COLO668 (cell line): ENCODE results near the gene LSM2.
"Not testable (repeated sequence)": the region's sequence is repeated elsewhere in the genome, so short reads cannot be mapped to it uniquely, and the experiment has no call there.

Source experiments
- DNase-seq: peaks from one replicate; lab custom pipeline; 2025; ENCODE audit not compliant: unreplicated experiment; lab: John Stamatoyannopoulos, UW

Gene LSM2

DNA sequence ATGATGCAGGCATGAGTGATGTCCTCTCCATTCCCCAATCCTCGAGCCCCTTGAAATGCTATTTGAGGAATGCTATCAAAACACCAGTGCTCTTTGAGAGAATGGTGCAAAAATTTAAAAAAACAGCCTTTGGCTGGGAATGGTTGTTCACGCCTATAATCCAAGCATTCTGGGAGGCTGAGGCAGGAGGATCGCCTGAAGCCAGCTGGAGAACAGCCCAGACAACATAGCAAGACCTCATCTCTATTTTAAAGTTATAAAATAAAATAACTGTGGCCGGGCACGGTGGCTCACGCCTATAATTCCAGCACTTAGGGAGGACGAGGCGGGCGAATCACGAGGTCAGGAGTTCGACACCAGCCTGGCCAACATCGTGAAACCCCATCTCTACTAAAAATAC, 7.0 kb downstream of the LSM2 start:
- DNase-seq, result no peak

DNA sequence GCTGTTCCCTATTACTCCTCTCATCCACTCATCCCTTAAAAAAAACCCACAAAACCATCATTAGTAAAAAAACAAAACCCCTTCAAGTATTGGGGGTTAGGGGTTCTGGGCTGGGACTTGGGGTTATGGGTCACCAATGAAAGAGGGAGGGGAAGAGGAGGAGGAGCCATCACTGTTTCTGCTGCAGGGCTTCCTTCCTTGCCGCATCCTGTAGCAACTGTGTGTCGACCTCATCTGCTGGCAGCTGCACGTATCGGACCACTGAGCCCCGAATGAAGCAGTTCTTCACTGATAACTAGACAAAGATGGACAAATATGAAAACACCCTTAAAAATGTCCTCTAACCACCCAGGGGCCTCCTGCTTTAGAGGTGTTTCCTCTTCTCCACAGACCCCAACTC, 9.2 kb downstream of the LSM2 start:
- DNase-seq, result no peak

DNA sequence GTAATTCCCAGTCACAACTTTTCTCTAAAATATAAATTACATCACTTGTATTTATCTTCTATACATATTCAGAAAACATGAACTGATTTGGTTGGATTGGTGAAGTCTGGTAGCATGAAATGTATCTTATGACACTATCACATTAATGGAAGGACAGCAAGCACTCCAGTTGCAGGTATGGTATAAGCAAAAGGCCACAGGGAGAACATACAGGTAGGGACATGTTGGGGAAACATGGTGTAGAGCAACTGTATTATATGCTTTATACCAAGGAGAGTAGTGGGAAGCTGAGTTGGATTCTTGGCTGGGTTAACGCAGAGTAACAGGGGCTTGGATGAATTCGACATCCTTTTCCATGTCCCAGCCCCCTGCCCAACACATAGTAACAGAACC, 9.8 kb downstream of the LSM2 start:
- no peak for DNase-seq

DNA sequence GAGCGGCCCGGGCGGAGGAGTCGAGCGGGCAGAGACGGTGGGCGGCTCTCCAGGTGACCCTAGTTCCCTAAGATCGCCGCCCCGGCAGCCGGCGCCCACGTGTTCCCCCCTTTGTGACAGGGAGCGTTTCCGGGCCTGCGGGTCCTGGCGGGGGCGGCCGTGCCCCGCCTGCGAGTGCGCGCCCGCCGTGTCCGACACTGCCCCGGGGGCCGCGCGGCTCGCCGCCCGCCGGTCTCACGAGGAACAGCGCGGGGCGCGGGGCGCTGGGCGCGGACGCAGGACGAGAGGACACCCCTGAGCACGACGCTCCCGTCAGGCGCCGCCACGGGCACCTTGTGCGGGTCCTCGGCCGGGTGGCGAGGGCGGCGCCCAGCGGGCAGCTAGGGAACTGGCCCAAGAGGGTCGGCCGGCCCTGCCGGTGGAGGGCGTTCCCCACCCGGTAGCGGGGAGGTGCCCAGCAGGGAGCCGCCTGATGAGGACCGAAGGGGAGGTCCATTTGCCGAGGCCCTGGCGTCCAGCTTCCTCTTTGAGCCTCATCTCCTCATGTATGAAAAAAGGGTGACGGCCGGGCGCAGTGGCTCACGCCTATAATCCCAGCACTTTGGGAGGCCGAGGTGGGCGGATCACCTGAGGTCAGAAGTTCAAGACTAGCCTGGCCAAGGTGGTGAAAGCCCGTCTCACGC, 11.0 kb downstream of the LSM2 start, which contains the start of gene VARS1:
Gene VARS1, minus strand, starts transcription at position 137 of the 683 bp plus-strand sequence. CDS start 535 bp downstream, outside the sequence.
- peak; percentile 89 for DNase-seq

DNA sequence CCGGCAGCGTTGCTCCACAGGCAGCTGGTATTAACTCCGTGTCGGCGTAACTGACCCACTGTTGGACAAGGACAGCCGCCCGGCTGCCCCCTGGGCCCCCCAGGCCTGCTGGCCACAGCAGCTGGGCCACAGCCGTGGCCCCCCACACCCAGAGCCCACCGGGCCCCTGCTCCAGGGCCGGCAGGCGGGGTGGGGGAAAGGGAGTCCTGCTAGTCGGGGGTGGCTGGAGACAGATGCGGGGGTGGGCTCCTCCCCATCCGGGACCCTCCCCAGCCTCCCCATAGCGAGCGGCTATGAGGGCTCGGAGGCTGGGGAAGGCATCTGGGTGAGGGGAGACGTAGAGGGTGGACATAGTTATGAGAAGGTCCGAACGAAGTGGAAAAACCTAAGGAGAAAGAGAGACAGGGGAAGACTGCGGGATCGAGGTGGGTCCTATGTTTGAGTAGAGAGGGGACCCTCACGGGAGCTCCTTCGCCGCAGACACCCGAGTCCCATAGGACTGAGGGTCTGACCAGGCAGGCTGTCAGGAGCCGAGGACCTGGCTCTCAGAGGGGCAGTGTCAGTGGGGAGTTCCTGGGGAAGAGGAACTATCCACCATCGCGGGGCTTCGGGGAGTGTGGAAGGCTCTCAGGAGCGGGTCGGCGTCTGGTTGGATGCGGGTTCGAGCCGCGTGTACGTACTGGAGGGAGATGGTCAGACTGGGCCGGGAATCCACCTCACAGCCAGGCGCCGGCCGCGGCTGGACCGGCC, 11.7 kb downstream of the LSM2 start:
- no peak for DNase-seq

DNA sequence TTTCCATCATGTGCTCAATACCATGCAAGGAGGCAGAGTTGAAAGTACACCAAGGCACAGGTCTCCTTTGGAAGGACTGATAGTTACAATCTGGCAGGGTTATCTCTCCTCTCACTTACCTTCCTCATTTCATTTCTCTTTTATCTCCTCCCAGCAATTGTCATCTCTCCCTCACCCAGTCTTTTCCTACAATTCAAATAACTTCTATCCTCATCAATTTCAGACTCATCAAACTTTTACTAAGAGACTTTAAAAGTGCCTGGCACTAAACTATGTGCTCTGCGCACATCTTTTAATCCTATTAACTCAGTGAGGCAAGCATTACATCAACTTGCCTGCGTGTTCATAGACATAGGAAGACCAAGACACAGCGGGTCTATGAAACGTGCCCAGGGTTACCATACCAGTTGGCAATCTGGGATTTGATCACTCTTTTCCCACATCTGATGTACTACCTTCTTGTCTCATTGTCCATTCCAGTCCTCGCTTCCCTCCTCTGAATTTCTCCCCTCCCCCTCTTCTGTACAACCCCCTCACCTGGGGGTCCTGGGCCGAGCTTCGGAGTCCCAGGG, 12.4 kb downstream of the LSM2 start:
- peak; percentile 15 for DNase-seq

DNA sequence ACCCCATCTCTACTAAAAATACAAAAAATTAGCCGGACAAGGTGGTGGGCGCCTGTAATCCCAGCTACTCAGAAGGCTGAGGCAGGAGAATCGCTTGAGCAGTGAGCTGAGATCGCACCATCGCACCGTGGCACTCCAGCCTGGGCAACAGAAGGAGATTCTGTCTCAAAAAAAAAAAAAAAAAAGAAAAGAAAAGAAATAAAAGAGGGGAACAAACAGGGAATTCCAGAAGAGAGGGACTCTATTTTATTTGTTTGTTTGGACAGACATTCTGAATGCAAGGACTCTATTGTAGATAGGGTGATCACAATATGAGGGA, 12.9 kb downstream of the LSM2 start:
- not testable (repeated sequence) for DNase-seq

DNA sequence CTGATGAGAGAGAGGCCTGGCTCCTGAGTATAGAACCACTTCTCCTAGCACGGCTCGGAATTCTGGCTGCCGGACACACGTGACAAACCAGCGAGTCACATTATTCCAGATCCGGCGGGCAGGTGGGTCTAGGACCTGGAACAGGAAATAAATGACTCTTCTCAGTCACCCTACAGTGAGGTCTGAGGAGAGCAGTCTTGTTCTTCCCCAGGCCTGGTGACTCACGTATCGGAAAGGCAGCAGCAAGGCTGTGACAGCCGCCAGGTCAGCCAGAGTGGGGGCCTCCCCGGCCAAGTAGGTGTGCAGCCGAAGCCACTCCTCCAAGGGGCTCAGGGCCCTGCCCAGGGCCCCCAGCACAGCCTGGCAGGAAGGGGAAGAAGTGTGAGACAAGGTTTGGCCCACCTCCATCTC, 14.0 kb downstream of the LSM2 start:
- peak; percentile 5 for DNase-seq

DNA sequence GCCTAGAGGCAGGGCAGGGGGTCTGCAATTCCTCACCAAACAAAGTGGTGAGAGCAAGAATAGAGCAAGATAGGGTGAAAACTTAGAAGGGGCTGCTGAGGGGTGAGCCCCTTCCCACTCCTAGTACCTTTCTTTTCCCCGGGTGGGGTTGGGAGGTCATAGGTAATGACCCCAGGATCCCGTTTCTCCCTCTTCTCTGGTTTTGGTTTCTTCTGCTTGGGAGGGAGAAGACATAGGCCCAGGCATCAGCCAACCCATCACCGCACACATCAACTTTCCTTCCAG, 14.7 kb downstream of the LSM2 start:
- no peak for DNase-seq

DNA sequence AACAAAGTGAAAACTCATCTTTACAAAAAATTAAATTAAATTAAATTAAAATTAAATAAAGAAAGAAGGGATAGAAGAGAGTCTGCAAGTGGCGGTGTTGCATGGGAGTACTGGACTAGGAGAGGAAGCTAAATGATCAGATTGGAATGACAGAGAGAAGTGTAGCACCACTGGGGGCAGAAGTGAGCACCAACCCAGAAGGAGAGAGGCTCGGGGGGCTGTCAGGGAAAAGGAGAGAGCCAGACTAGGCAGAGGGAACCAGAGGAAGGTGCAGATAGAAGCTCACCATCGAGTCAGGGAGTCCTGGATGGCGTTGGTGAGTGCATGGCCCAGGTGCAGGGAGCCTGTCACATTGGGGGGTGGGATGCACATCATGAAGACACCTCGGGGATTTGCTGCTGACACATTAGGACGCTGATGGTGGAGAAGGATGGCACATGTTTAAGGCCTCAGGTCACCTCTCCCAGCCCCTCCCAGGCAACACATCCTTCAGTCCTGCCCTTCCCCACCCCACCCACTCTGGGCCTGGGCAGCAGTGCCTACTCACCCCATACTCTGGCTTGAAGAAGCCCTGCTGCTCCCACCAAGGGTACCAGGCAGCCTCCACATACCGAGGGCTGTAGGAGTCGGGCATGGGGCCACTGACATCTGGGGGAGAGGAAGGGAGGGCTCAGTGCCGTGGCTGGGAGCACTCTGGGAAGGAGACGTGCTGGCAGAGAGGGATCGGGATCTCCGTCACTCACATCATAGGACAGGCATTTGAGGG, 15.3 kb downstream of the LSM2 start:
- peak; percentile 37 for DNase-seq

DNA sequence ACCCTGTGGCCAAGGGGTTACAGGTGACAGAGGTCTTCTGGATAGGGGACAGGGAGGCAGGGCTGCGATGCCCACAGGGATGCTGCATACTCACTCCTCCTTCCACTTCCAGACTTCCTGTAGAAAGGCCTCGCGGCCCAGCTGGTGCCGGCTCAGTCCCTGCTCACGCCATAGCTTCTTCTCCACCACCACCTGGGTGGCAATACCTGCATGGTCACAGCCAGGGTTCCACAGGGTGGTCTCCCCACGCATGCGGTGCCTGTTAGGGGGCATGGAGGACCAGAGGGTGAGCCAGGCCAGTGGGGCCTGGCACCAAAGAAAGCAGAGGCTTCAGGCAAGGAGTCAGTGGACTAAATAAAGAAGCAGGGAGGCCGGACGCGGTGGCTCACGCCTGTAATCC, 21.3 kb downstream of the LSM2 start:
- no peak for DNase-seq

DNA sequence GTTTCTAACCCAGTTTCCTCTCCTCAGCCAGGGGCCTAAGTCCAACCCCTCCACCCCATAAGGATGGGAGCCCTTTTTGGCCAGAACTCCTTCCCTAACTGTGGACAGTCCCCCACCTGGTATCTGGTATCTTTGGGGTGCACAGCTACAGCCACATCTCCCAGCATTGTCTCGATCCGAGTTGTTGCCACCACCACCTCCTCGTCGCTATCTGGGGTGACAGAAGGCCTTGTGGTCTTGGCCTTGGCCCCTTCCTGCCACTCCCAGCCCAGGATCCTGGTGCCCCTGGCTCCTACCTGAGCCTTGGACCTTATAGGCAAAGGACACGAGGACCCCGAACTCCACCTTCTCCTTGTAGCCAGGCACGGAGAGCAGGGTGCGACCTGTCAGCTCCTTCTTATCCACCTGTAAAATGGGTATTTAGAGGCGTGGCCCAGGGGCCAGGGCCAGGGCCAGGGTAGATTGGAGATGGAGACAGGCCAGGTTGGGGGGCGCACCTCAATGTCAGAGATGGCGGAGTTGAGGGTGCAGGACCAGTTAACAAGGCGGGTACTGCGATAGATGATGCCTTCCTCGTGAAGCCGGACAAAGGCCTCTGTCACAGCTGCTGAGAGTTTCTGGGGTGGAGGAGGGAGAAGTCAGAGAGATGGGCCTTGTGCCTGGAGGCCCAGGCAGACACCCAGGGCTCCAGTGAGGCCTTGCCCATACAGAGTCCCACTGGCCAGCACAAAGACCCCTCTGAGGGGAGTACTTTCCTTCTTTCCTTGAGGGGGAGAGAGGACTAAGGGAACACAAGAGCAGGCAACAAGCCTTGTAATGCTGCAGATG, 22.5 kb downstream of the LSM2 start:
- DNase-seq, result no peak

DNA sequence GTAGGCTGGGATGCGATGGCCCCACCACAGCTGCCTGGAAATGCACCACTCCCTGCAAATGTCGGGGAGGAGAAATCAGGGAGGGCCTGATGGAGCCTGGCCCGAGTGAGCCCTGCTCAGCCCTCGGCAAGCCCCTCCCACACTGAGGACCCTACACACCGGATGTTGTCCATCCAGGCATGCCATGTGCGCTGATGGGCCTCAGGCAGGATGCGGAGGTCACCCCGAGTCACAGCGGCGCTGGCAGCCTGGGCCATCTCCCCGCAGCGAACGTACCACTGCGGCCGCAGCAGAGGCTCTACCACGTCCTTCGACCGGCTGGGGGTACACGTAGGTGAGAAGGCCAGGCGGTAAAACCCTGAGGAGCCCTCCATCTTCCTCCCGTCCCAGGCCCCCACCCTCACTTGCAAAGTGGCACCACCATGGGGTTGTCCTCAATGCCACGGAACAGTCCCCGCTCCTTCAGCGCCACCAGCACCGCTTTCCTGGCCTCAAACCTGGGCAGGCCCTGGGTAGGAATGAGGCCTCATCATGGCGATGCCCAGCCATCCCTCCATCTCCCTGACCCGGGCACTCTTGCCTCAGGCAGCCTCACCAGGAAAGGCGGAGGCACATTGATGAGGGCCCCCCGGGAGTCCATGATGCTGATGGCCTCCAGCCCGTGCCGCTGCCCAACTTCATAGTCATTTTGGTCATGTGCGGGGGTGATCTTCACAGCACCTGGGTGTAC, 24.5 kb downstream of the LSM2 start:
- no peak for DNase-seq

DNA sequence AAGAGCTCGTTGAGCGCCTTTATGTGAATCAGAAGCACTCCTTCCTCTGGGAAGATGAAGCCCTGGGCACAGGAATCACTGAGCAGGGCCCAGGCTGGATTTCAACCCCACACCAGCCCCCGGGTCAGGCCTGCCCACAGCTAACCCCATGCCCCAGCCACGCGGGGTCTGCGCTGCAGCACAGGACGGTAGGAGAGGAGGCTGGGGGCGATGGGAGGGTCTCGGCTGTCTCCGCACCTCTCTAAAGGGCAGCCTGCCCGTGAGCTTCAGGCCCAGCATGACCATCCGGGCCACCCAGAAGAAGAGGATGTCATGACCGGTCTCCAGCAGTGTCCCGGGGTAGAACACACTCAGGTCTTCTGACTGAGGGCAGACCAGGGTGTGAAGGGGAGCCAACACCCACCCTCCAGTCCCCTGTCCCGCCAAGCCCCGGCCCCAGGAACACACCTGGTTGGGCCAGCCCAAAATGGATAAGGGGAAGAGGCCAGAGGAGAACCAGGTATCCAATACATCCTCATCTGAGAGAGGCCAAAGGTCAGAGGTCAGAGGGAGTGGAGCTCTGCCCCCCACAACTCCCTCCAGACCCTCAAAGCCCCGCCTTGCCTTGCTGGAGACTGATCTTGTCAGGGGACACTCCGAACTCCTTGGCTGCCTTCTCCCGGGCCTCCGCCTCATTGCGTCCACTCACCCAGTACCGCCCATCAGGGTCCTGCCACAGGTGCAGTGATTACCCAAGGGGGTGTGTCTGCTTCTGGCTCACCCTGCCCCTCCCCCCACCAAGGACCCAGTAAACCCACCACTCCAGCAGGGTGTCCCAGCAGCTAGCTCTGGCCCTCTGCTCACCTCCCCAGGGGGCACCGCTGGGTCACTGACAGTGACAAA, 25.3 kb downstream of the LSM2 start:
- no peak for DNase-seq

DNA sequence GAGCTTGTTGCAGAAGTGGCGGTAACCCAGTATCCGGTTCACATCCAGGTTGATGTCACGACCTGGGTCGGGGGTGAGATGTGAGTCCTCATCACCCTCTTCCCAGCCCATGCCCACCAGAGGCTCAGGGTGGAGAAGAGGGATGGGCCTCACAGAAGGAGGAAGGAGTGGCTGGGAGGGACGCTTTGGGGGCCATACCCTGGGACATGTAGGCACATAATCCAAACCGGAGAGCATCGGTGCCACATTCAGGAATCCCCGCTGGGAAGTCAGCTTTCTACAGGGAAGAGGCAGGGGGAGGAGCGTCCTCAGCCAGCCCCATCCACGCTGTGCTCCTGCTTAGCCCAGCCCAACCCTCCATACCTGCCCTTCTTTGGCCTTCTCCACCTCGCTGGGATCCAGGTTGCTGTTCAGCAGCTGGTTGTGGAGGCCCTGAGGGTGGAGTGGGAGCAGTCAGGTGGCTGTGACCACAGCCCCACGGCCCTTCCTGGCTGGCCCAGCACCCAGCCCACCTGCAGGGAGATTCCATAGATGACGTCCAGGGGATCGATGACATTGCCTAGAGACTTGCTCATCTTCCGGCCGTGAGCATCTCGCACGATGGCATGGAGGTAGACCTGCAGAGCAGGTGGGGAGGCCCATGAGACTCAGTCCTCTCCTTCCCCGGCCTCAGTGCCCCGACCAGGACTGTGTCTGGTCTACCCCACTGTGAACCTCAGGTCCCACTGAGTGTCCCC, 26.1 kb downstream of the LSM2 start:
- DNase-seq, result no peak

DNA sequence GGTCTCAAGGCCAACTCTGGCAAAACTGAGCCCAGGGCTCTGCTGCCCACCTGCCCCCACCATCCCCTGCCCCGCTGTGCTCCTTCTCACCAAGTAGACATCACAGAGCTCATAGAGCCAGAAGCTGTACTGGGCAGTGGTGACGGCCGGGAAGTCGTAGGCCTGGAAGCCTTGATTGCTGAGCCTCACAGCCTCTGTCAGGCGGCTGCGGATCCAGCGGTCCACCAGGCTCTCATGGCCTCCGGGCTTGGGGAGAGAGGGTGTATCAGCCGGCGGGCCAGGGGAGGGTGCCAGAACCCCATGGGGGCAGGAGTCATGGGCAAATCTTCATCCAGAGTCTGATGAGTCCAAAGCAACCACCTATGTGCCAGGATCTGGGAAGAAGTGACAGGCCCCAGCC, 26.9 kb downstream of the LSM2 start:
- DNase-seq, result no peak

DNA sequence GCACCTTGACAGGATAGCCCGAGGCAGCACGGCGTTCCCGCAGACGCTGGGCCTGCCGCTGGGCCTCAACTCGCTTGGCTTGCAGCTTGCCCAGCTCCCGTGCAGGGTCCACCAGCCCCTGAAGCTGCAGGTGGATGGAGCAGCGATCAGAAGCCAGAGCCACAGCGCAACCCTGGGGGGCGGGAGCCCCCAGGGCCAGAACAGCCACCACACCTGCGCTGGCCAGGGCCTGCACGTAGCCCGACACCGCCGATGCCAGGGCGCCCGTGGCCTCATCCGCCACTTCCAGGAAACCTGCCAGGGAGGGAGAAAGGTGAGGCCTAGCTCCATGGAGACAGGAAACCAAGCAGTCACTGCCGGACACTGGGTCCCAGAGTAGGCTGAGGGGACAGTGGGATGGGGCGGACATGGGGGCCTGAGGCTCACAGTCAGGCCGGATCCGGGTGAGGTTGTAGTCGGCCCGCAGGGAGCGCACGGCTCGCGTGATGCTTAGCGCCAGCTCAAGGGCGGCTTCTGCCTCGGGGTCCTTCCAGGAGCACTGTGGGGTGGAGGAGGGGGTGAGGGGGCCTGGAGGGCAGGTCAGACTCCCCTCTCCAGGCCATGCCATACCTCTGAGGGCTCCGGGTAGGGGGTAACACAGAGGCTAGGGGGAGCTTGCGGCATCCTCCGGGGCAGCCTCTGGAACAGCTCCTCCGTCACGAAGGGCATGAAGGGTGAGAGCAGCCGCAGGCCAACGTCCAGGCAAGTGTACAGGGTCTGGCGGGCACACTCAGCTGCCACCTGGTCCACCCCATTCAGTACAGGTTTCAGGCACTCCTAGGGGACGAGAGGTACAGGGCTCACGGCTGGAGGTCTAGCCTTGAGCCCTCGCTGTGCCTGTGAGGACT, 27.5 kb downstream of the LSM2 start:
- no peak for DNase-seq

DNA sequence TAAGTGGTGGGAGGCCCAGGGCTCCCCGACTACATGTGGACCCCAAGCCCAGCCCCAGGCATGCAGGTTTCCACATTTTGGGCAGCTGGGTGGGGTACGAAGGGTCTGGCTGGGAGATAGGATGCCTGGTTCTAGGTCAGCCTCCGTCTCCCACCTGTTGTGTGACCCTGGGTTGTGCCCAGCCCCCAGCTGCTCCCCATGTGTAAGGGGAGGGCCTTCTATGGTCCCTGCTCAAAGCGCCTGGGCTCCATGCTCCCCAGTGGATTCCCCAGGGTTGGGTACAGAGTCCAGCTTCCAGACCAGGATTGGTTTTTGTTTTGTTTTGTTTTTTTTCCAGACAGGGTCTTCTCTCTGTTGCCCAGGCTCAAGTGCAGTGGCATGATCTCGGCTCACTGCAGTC, 28.6 kb downstream of the LSM2 start:
- no peak for DNase-seq
